Loucy (cell line): ENCODE data around the gene SSBP3.

ENCODE experiments used
- EZH2phosphoT487 ChIP-seq: fragments of 200-600 bp; IDR thresholded peaks from 2 replicates; pipeline ENCODE4 v1.6.1; 2018; ENCODE audit warnings: antibody characterized with exemption, mild to moderate bottlenecking, moderate library complexity, borderline replicate concordance
- TF ChIP-seq, protein P1 (sequence below): fragments of 200-600 bp; sonication (generic); conservative IDR thresholded peaks from 2 replicates; pipeline ENCODE4 v1.5.1; 2014; ENCODE audit warnings: mild to moderate bottlenecking, antibody characterized with exemption, low read length

DNA sequence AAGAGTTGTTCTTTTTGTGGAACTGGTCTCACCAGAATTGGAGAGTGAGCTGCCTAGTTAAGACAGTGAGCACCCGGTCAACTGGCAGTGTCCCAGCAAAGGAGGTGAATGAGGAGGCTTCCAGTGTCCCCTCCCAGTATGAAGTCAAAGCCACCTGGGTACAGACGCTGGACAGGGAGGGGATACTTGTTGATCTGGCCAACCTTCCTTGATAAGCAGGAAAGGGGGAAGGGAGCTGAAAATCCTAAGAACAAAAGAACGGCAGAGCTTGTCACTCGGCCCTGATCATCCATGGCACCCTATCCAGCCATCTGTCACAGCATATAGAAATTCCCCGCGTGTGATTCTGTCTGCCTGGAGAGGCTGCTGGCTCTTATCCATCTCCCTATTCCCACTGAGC, 91.5 kb downstream of the SSBP3 start:
- TF ChIP-seq, protein P1, sequence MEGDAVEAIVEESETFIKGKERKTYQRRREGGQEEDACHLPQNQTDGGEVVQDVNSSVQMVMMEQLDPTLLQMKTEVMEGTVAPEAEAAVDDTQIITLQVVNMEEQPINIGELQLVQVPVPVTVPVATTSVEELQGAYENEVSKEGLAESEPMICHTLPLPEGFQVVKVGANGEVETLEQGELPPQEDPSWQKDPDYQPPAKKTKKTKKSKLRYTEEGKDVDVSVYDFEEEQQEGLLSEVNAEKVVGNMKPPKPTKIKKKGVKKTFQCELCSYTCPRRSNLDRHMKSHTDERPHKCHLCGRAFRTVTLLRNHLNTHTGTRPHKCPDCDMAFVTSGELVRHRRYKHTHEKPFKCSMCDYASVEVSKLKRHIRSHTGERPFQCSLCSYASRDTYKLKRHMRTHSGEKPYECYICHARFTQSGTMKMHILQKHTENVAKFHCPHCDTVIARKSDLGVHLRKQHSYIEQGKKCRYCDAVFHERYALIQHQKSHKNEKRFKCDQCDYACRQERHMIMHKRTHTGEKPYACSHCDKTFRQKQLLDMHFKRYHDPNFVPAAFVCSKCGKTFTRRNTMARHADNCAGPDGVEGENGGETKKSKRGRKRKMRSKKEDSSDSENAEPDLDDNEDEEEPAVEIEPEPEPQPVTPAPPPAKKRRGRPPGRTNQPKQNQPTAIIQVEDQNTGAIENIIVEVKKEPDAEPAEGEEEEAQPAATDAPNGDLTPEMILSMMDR = no peak
- TF ChIP-seq EZH2phosphoT487 = no peak
